ENCODE results near the gene TBC1D10A.

TBC1D10A gene

GRCh38 chr22:30267382-30268302 lies 59.1 kb downstream of the TBC1D10A start:
- Histone ChIP-seq H3K27ac (ENCODE audit: extremely low read depth, low read depth, low read length) (no peak overlapping the region), H3K4me3 (ENCODE audit: low read depth, low read length) (no peak overlapping the region), H3K36me3 (ENCODE audit: control insufficient read depth in 2 of 2, insufficient read depth in 1 of 2, low read length in 2 of 2) (no peaks in the 10 kb centered on the region), H3K4me1 (ENCODE audit: control insufficient read depth, insufficient read depth, low read length) (no peaks in the 10 kb centered on the region), H3K9me3 (ENCODE audit: control insufficient read depth, insufficient read depth, low read depth, low read length) (no peaks in the 10 kb centered on the region)
- TF ChIP-seq ZNF768 (tag by site-specific recombination; IDR thresholded peaks at IDR 0.05) (0 out of 2 replicates have a peak, but pooled peaks have one; percentile 76), ZNF449 (tag by site-specific recombination; IDR thresholded peaks at IDR 0.05) (no peak)
- POLR2A ChIA-PET = no interaction called here
- CTCF ChIA-PET = interaction anchor here (2.6 to 3.2 kb wide), 2 partner anchors 12 to 20 kb away, joined by 6 to 19 read pairs; no protein-coding TSS in a partner anchor

GRCh38 chr22:30266445-30267381 lies 60.0 kb downstream of the TBC1D10A start, which contains the start of gene OSM:
TSS of gene OSM (minus strand) at chr22:30266851. CDS start at chr22:30266799, 52 bp downstream.
- POLR2A ChIA-PET = interaction anchor here (0.6 kb wide), 1 partner anchor 462 kb away, joined by 5 read pairs; no protein-coding TSS in a partner anchor

More at GRCh38 chr22:30266445-30267381, 60.0 kb downstream of the TBC1D10A start, which contains the start of gene OSM:
- no peaks in the 10 kb centered on the region for H3K36me3 ChIP-seq (ENCODE audit: control insufficient read depth in 2 of 2, insufficient read depth in 1 of 2, low read length in 2 of 2)
- H3K9me3 ChIP-seq (ENCODE audit: control insufficient read depth, insufficient read depth, low read depth, low read length) = no peaks in the 10 kb centered on the region
- H3K4me1 ChIP-seq (ENCODE audit: control insufficient read depth, insufficient read depth, low read length) = no peaks in the 10 kb centered on the region
- TF ChIP-seq PATZ1 (tag by site-specific recombination; IDR thresholded peaks at IDR 0.05) = 0 out of 2 replicates have a peak, but pooled peaks have one; percentile 9
- TF ChIP-seq ZNF155 (tag by site-specific recombination; IDR thresholded peaks at IDR 0.05) = no peak
- TF ChIP-seq, protein P1, sequence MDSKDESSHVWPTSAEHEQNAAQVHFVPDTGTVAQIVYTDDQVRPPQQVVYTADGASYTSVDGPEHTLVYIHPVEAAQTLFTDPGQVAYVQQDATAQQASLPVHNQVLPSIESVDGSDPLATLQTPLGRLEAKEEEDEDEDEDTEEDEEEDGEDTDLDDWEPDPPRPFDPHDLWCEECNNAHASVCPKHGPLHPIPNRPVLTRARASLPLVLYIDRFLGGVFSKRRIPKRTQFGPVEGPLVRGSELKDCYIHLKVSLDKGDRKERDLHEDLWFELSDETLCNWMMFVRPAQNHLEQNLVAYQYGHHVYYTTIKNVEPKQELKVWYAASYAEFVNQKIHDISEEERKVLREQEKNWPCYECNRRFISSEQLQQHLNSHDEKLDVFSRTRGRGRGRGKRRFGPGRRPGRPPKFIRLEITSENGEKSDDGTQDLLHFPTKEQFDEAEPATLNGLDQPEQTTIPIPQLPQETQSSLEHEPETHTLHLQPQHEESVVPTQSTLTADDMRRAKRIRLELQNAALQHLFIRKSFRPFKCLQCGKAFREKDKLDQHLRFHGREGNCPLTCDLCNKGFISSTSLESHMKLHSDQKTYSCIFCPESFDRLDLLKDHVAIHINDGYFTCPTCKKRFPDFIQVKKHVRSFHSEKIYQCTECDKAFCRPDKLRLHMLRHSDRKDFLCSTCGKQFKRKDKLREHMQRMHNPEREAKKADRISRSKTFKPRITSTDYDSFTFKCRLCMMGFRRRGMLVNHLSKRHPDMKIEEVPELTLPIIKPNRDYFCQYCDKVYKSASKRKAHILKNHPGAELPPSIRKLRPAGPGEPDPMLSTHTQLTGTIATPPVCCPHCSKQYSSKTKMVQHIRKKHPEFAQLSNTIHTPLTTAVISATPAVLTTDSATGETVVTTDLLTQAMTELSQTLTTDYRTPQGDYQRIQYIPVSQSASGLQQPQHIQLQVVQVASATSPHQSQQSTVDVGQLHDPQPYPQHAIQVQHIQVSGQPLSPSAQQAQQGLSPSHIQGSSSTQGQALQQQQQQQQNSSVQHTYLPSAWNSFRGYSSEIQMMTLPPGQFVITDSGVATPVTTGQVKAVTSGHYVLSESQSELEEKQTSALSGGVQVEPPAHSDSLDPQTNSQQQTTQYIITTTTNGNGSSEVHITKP (tag by site-specific recombination; IDR thresholded peaks at IDR 0.05) = no peak
- no peak for TF ChIP-seq ZNF639 (tag by site-specific recombination; IDR thresholded peaks at IDR 0.05)
- no peak for TF ChIP-seq ZFP69B (tag by site-specific recombination; IDR thresholded peaks at IDR 0.05)
- TF ChIP-seq ZIC2 (tag by site-specific recombination; IDR thresholded peaks at IDR 0.05) = peak; percentile 38; the same call in 1 of the 2 replicates
- TF ChIP-seq ZNF513 (tag by site-specific recombination; IDR thresholded peaks at IDR 0.05) = no peak
- no peak within 1 kb of the TSS for H3K27ac ChIP-seq (ENCODE audit: extremely low read depth, low read depth, low read length)
- CTCF ChIA-PET = interaction anchor here (2.6 kb wide), 1 partner anchor 11 kb away, joined by 6 read pairs; no protein-coding TSS in a partner anchor
- H3K4me3 ChIP-seq (ENCODE audit: low read depth, low read length) = no peak within 1 kb of the TSS
